ENCODE measurements around the gene REPS2.

The REPS2 gene

GRCh38 chrX:17007134-17007768 lies 60.8 kb downstream of the REPS2 start:
- DNase-seq: no peak

GRCh38 chrX:17009856-17010625 lies 63.6 kb downstream of the REPS2 start:
- no peak for DNase-seq

- no peak for DNase-seq
Observed at GRCh38 chrX:17012465-17012864, 66.0 kb downstream of the REPS2 start.

GRCh38 chrX:17014216-17014615 lies 67.8 kb downstream of the REPS2 start:
- no peak for DNase-seq

- no peak for DNase-seq
Observed at GRCh38 chrX:17017134-17017533, 70.7 kb downstream of the REPS2 start.

GRCh38 chrX:17020356-17020755 lies 73.9 kb downstream of the REPS2 start:
- DNase-seq: no peak

- no peak for DNase-seq
Observed at GRCh38 chrX:17020851-17021821, 74.7 kb downstream of the REPS2 start.

- no peak for DNase-seq
Observed at GRCh38 chrX:17021851-17022604, 75.6 kb downstream of the REPS2 start.

- no peak for DNase-seq
Observed at GRCh38 chrX:17023661-17024060, 77.2 kb downstream of the REPS2 start.

GRCh38 chrX:17024886-17025285 lies 78.4 kb downstream of the REPS2 start:
- DNase-seq: no peak

- no peak for DNase-seq
Observed at GRCh38 chrX:17025621-17026302, 79.3 kb downstream of the REPS2 start.

GRCh38 chrX:17027931-17028330 lies 81.5 kb downstream of the REPS2 start:
- no peak for DNase-seq

GRCh38 chrX:17028356-17028755 lies 81.9 kb downstream of the REPS2 start:
- no peak for DNase-seq

GRCh38 chrX:17030092-17030491 lies 83.6 kb downstream of the REPS2 start:
- DNase-seq: no peak

GRCh38 chrX:17030580-17031270 lies 84.3 kb downstream of the REPS2 start:
- no peak for DNase-seq

- no peak for DNase-seq
Observed at GRCh38 chrX:17031827-17032226, 85.4 kb downstream of the REPS2 start.

GRCh38 chrX:17032351-17032750 lies 85.9 kb downstream of the REPS2 start:
- DNase-seq: no peak

GRCh38 chrX:17033225-17033624 lies 86.8 kb downstream of the REPS2 start:
- no peak for DNase-seq

GRCh38 chrX:17035111-17035510 lies 88.7 kb downstream of the REPS2 start:
- DNase-seq: no peak

GRCh38 chrX:17036171-17036961 lies 89.9 kb downstream of the REPS2 start:
- DNase-seq: no peak

GRCh38 chrX:17038277-17038676 lies 91.8 kb downstream of the REPS2 start:
- DNase-seq: no peak

Measured in GOT3 (cell line).